Keratinocyte (primary cell): Measurements from ENCODE around the gene CCIN. TPM values are rescaled to one million over a fixed set of nuclear protein-coding genes. Genes with fewer than 3 reads are reported as not detected.

Source experiments
- DNase-seq: peaks from one replicate; pipeline ENCODE4 v3.0.0-alpha.2; 2011; ENCODE audit warnings: low read depth, missing footprints, low spot score
- FAIRE-seq: peaks from 2 replicates; lab custom pipeline; 2011; peaks lifted over from hg19 to GRCh38; lab: Jason Lieb, UNC
- H2AFZ ChIP-seq: 2 replicates; pipeline ENCODE4 v1.6.0; 2012; ENCODE audit warnings: low read length, control low read depth, inconsistent platforms; ENCODE audit not compliant: control insufficient read depth
- H3K27ac ChIP-seq: 2 replicates; pipeline ENCODE4 v1.5.1; 2011; ENCODE audit warnings: low read length; ENCODE audit not compliant: control insufficient read depth, insufficient read depth
- H3K27me3 ChIP-seq: 3 replicates; pipeline ENCODE4 v1.6.0; 2011; ENCODE audit warnings: low read length; ENCODE audit not compliant: control insufficient read depth, insufficient read depth; ENCODE audit errors: extremely low read depth
- H3K36me3 ChIP-seq, 2 experiments: 2 replicates in 1 of 2; 3 replicates in 1 of 2; pipeline ENCODE4 v1.5.1; 2011; ENCODE audit warnings: low read length in 2 of 2, mild to moderate bottlenecking in 1 of 2; ENCODE audit not compliant: control insufficient read depth in 2 of 2, insufficient read depth in 2 of 2; ENCODE audit errors: extremely low read depth in 1 of 2
- H3K4me1 ChIP-seq: 3 replicates; pipeline ENCODE4 v1.5.1; 2011; ENCODE audit warnings: low read length; ENCODE audit not compliant: control insufficient read depth, insufficient read depth; ENCODE audit errors: extremely low read depth
- H3K4me2 ChIP-seq: 3 replicates; pipeline ENCODE4 v1.6.0; 2011; ENCODE audit warnings: low read depth, low read length; ENCODE audit not compliant: control insufficient read depth, insufficient read depth; ENCODE audit errors: extremely low read depth
- H3K4me3 ChIP-seq, 3 experiments: fragments of 200-600 bp in 1 of 3; sonication (generic) in 1 of 3; 2 replicates in 2 of 3; 3 replicates in 1 of 3; pipeline ENCODE4 v1.5.1; 2011 to 2016; ENCODE audit warnings: low read length in 3 of 3, mild to moderate bottlenecking in 3 of 3, control low read depth in 2 of 3, inconsistent platforms in 1 of 3, low read depth in 1 of 3, mixed read lengths in 1 of 3, mixed run types in 1 of 3, moderate library complexity in 1 of 3; ENCODE audit not compliant: control insufficient read depth in 2 of 3, insufficient read depth in 2 of 3; ENCODE audit errors: extremely low read depth in 1 of 3
- H3K79me2 ChIP-seq: 2 replicates; pipeline ENCODE4 v1.6.0; 2012; ENCODE audit warnings: low read length; ENCODE audit not compliant: control insufficient read depth, insufficient read depth
- H3K9ac ChIP-seq: 3 replicates; pipeline ENCODE4 v1.6.0; 2011; ENCODE audit warnings: low read length; ENCODE audit not compliant: control insufficient read depth, insufficient read depth; ENCODE audit errors: extremely low read depth
- H3K9me1 ChIP-seq: 3 replicates; pipeline ENCODE4 v1.6.0; 2011; ENCODE audit warnings: low read length; ENCODE audit not compliant: control insufficient read depth, insufficient read depth; ENCODE audit errors: extremely low read depth
- H3K9me3 ChIP-seq: 2 replicates; pipeline ENCODE4 v1.5.1; 2012; ENCODE audit warnings: low read depth, low read length; ENCODE audit not compliant: control insufficient read depth
- H4K20me1 ChIP-seq: 3 replicates; pipeline ENCODE4 v1.6.0; 2011; ENCODE audit warnings: low read length; ENCODE audit not compliant: control insufficient read depth, insufficient read depth; ENCODE audit errors: extremely low read depth
- CTCF ChIP-seq, 3 experiments: IDR thresholded peaks in 1 of 3; conservative IDR thresholded peaks in 1 of 3; optimal IDR thresholded peaks in 1 of 3; 2 replicates in 2 of 3; 3 replicates in 1 of 3; pipeline versions ENCODE3 to v1.5.1; 2011; ENCODE audit warnings: low read length in 3 of 3, mild to moderate bottlenecking in 3 of 3, moderate library complexity in 2 of 3, control low read depth in 1 of 3, inconsistent platforms in 1 of 3; ENCODE audit not compliant: insufficient read depth in 2 of 3; ENCODE audit errors: extremely low read depth in 1 of 3
- EZH2 ChIP-seq: IDR thresholded peaks from one replicate; pipeline ENCODE4 v1.6.1; 2012; ENCODE audit warnings: inconsistent platforms, mild to moderate bottlenecking, low read length, moderate library complexity
- dilution Hi-C: fragments of 300-500 bp; cut with MboI; formaldehyde crosslinking; loops from one replicate; pipeline ENCODE4 v1.7.0; 2020; ENCODE audit warnings: low sequenced_read_pairs; ENCODE audit not compliant: extremely low pct_ligation_motif_present
- polyA plus RNA-seq, 5 experiments: library from polyadenylated mRNA; depleted of rRNA in 3 of 5; stranded (reverse) in 3 of 5; stranded (forward) in 1 of 5; unstranded in 1 of 5; fragments of >200 nt; gene quantifications; 1 replicate in 1 of 5; 2 replicates in 3 of 5; 3 replicates in 1 of 5; pipeline versions ENCODE4 v1.2.1 to v1.2.3, GENCODE V29; 2011 to 2012; ENCODE audit warnings: missing spikeins in 2 of 5, low read depth in 1 of 5, low replicate concordance in 1 of 5

The CCIN gene
- polyA plus RNA-seq, 1 donor (not counting 4 experiments of a cell fraction or from before 2014, with no cell fraction given): not detected

GRCh38 chr9:36147441-36148175 is 21.6 kb upstream of the CCIN start:
- DNase-seq: no peak
- Histone ChIP-seq H3K4me1 (peaks cover 4% of the 10 kb centered on the region), H3K9me3 (no peaks in the 10 kb centered on the region), H3K27me3 (peaks cover 4% of the 10 kb centered on the region), H3K4me2 (no peak overlapping the region), H3K27ac (no peak overlapping the region), H3K4me3 (no peak overlapping the region), H4K20me1 (no peaks in the 10 kb centered on the region), H3K79me2 (no peaks in the 10 kb centered on the region), H2AFZ (no peak overlapping the region), H3K9ac (no peak overlapping the region), H3K36me3 (no peaks in the 10 kb centered on the region), H3K9me1 (no peaks in the 10 kb centered on the region)
- FAIRE-seq: no peak
- TF ChIP-seq CTCF (optimal IDR thresholded peaks at IDR 0.05 in 1 of 3, IDR thresholded peaks at IDR 0.05 in 1 of 3, conservative IDR thresholded peaks at IDR 0.05 in 1 of 3; ENCODE audit: extremely low read depth in 1 of 3, insufficient read depth in 2 of 3, low read length in 3 of 3): no peak
- TF ChIP-seq EZH2: no peak
- dilution Hi-C loops: loop anchor here (10.0 kb wide), 1 partner anchor 47 kb away; the partner anchor contains the start of gene CLTA

GRCh38 chr9:36148311-36149051 is 20.7 kb upstream of the CCIN start:
- H2AFZ ChIP-seq: no peak overlapping the region
- dilution Hi-C loops: loop anchor here (10.0 kb wide), 1 partner anchor 46 kb away; the partner anchor contains the start of gene CLTA
- no peak for DNase-seq

More at GRCh38 chr9:36148311-36149051, 20.7 kb upstream of the CCIN start:
- Histone ChIP-seq H3K9ac (no peak overlapping the region), H4K20me1 (no peaks in the 10 kb centered on the region), H3K79me2 (no peaks in the 10 kb centered on the region), H3K4me2 (no peak overlapping the region), H3K9me3 (no peaks in the 10 kb centered on the region), H3K27ac (no peak overlapping the region), H3K27me3 (peaks cover 4% of the 10 kb centered on the region), H3K4me3 (no peak overlapping the region), H3K4me1 (peaks cover 4% of the 10 kb centered on the region), H3K9me1 (no peaks in the 10 kb centered on the region), H3K36me3 (no peaks in the 10 kb centered on the region)
- TF ChIP-seq EZH2 (no peak), CTCF (optimal IDR thresholded peaks at IDR 0.05 in 1 of 3, IDR thresholded peaks at IDR 0.05 in 1 of 3, conservative IDR thresholded peaks at IDR 0.05 in 1 of 3; ENCODE audit: extremely low read depth in 1 of 3, insufficient read depth in 2 of 3, low read length in 3 of 3) (no peak)
- FAIRE-seq: no peak
